GM12891 (cell line): Measurements from ENCODE around the gene GSDME.

Experiments
- POLR2A ChIP-seq: IDR thresholded peaks from 2 replicates; pipeline ENCODE4 v1.6.1; 2011; ENCODE audit warnings: low read depth, low read length, control low read depth
- POLR2AphosphoS5 ChIP-seq: IDR thresholded peaks from 2 replicates; pipeline ENCODE4 v1.6.1; 2011; ENCODE audit warnings: low read depth, low read length, control low read depth
- POU2F2 ChIP-seq: IDR thresholded peaks from 2 replicates; pipeline ENCODE4 v1.6.1; 2011; ENCODE audit warnings: low read depth, mild to moderate bottlenecking, control low read depth, low read length, moderate library complexity
- SPI1 ChIP-seq: IDR thresholded peaks from 2 replicates; pipeline ENCODE4 v1.6.1; 2011; ENCODE audit warnings: low read depth, low read length, control low read depth

- TF ChIP-seq POLR2A (peak; percentile 62), POLR2AphosphoS5 (no peak; the same call in 1 of the 2 replicates), SPI1 (peak; percentile 75), POU2F2 (0 out of 2 replicates have a peak, but pooled peaks have one; percentile 20)
Measured at GRCh38 chr7:24755541-24756407, 1.5 kb downstream of the GSDME start.
